DND-41 (cell line): Measurements from ENCODE around the gene PCDHGA1.

Experiments
- ATAC-seq: fragments of 200-7000 bp; cut with Tn5 transposase; 3 replicates; pipeline ENCODE4 v1.9.1; 2021; ENCODE audit warnings: low read depth; ENCODE audit not compliant: insufficient read depth
- DNase-seq: peaks from one replicate; pipeline ENCODE4 v3.0.0-alpha.2; 2020
- H2AFZ ChIP-seq: 2 replicates; pipeline ENCODE4 v1.6.0; 2012; ENCODE audit warnings: low read depth, low read length
- H3K27ac ChIP-seq: 2 replicates; pipeline ENCODE4 v1.5.1; 2012; ENCODE audit warnings: low read length, inconsistent platforms
- H3K27me3 ChIP-seq: fragments of 200-600 bp; sonication (generic); 2 replicates; pipeline ENCODE4 v1.6.0; 2012; ENCODE audit warnings: low read length, mild to moderate bottlenecking, inconsistent platforms; ENCODE audit not compliant: insufficient read depth, poor library complexity
- H3K36me3 ChIP-seq: 2 replicates; pipeline ENCODE4 v1.5.1; 2012; ENCODE audit warnings: low read length, inconsistent platforms; ENCODE audit not compliant: insufficient read depth
- H3K4me1 ChIP-seq: 2 replicates; pipeline ENCODE4 v1.5.1; 2012; ENCODE audit warnings: mild to moderate bottlenecking, low read length; ENCODE audit not compliant: insufficient read depth
- H3K4me2 ChIP-seq: 2 replicates; pipeline ENCODE4 v1.6.0; 2012; ENCODE audit warnings: mild to moderate bottlenecking, moderate library complexity, low read length, inconsistent platforms; ENCODE audit not compliant: insufficient read depth
- H3K4me3 ChIP-seq, 2 experiments: fragments of 200-600 bp in 1 of 2; shearing (Covaris generic) in 1 of 2; 2 replicates each; pipeline ENCODE4 v1.5.1; 2012 to 2016; ENCODE audit warnings: inconsistent platforms in 2 of 2, low read length in 2 of 2, mild to moderate bottlenecking in 2 of 2, low read depth in 1 of 2, moderate library complexity in 1 of 2
- H3K79me2 ChIP-seq: 2 replicates; pipeline ENCODE4 v1.6.0; 2012; ENCODE audit warnings: low read length, inconsistent platforms; ENCODE audit not compliant: insufficient read depth
- H3K9ac ChIP-seq: 2 replicates; pipeline ENCODE4 v1.6.0; 2012; ENCODE audit warnings: low read depth, mild to moderate bottlenecking, inconsistent platforms, low read length, moderate library complexity
- H3K9me3 ChIP-seq: 2 replicates; pipeline ENCODE4 v1.5.1; 2012; ENCODE audit warnings: low read length, moderate library complexity, mild to moderate bottlenecking, inconsistent platforms; ENCODE audit not compliant: insufficient read depth, severe bottlenecking
- H4K20me1 ChIP-seq: 2 replicates; pipeline ENCODE4 v1.6.0; 2012; ENCODE audit warnings: low read length; ENCODE audit not compliant: insufficient read depth
- EZH2 ChIP-seq: IDR thresholded peaks from 3 replicates; pipeline ENCODE4 v1.6.1; 2012; ENCODE audit warnings: borderline replicate concordance, low read depth, mild to moderate bottlenecking, moderate library complexity, low read length, inconsistent platforms; ENCODE audit not compliant: severe bottlenecking
- TF ChIP-seq, protein P1 (sequence below): IDR thresholded peaks from 2 replicates; pipeline ENCODE4 v1.5.1; 2012; ENCODE audit warnings: borderline replicate concordance, low read length, moderate library complexity, mild to moderate bottlenecking; ENCODE audit not compliant: poor library complexity, severe bottlenecking; ENCODE audit errors: extremely low read depth

PCDHGA1 gene

DNA sequence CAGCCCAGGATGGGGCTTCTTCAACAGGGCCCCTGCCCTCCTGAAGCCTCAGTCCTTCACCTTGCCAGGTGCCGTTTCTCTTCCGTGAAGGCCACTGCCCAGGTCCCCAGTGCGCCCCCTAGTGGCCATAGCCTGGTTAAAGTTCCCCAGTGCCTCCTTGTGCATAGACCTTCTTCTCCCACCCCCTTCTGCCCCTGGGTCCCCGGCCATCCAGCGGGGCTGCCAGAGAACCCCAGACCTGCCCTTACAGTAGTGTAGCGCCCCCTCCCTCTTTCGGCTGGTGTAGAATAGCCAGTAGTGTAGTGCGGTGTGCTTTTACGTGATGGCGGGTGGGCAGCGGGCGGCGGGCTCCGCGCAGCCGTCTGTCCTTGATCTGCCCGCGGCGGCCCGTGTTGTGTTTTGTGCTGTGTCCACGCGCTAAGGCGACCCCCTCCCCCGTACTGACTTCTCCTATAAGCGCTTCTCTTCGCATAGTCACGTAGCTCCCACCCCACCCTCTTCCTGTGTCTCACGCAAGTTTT is 182.1 kb downstream of the PCDHGA1 start:
- no peak overlapping the region for H3K4me3 ChIP-seq
- H3K4me1 ChIP-seq = no peaks in the 10 kb centered on the region
- no peaks in the 10 kb centered on the region for H3K79me2 ChIP-seq
- H3K9ac ChIP-seq = no peak overlapping the region
- H2AFZ ChIP-seq = no peak overlapping the region
- no peak overlapping the region for H3K4me2 ChIP-seq
- peak; percentile 51 for ATAC-seq
- H3K27me3 ChIP-seq = no peaks in the 10 kb centered on the region
- peak; percentile 56 for DNase-seq
- H3K36me3 ChIP-seq = peaks cover 50% of the 10 kb centered on the region
- TF ChIP-seq EZH2 = no peak
- TF ChIP-seq, protein P1, sequence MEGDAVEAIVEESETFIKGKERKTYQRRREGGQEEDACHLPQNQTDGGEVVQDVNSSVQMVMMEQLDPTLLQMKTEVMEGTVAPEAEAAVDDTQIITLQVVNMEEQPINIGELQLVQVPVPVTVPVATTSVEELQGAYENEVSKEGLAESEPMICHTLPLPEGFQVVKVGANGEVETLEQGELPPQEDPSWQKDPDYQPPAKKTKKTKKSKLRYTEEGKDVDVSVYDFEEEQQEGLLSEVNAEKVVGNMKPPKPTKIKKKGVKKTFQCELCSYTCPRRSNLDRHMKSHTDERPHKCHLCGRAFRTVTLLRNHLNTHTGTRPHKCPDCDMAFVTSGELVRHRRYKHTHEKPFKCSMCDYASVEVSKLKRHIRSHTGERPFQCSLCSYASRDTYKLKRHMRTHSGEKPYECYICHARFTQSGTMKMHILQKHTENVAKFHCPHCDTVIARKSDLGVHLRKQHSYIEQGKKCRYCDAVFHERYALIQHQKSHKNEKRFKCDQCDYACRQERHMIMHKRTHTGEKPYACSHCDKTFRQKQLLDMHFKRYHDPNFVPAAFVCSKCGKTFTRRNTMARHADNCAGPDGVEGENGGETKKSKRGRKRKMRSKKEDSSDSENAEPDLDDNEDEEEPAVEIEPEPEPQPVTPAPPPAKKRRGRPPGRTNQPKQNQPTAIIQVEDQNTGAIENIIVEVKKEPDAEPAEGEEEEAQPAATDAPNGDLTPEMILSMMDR = peak; percentile 81
- no peaks in the 10 kb centered on the region for H3K9me3 ChIP-seq
- H4K20me1 ChIP-seq = peaks cover 2% of the 10 kb centered on the region; the same call in 1 of the 2 replicates
- H3K27ac ChIP-seq = no peak overlapping the region

DNA sequence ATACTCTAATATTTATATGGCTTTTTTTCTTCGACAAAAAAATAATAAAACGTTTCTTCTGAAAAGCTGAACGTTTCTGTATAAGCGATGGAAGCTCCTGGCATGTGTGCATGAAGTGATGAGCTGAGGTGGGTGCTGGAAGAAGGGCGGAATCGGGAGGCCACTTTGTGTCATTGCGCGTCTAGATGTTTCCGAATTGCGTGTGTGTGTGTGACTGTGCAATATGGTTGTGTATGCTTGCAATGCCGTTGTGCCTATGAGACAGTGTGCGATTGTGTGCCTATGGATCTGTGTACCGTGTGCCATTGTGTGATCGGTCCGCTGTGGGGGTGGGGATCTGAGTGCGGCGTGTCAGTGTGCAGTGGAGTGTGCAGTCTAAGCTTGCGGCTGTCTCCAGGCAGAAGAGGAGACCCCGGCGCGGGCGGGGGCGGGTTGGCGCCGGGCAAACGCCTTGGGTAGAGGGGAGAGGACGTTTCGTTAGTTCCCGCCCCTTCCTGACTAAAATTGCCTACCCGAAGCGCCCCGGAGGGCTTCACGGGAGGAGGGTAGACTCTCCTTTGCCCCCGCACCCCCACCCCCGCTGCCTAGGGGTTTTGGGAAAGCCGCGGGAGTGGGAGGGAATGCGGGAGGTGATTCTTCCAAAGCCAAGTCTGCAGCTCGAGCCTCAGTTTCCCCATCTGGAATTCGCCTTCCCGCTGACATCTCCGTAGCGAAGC is 182.8 kb downstream of the PCDHGA1 start:
- Histone ChIP-seq H3K79me2 (no peaks in the 10 kb centered on the region), H4K20me1 (peaks cover 2% of the 10 kb centered on the region; the same call in 1 of the 2 replicates), H3K27me3 (no peaks in the 10 kb centered on the region), H3K4me1 (no peaks in the 10 kb centered on the region), H3K9ac (no peak overlapping the region), H3K4me2 (no peak overlapping the region), H3K4me3 (no peak overlapping the region), H3K9me3 (no peaks in the 10 kb centered on the region), H3K36me3 (peaks cover 57% of the 10 kb centered on the region), H3K27ac (no peak overlapping the region), H2AFZ (no peak overlapping the region)
- TF ChIP-seq EZH2 = no peak
- no peak for DNase-seq
- ATAC-seq = no peak

DNA sequence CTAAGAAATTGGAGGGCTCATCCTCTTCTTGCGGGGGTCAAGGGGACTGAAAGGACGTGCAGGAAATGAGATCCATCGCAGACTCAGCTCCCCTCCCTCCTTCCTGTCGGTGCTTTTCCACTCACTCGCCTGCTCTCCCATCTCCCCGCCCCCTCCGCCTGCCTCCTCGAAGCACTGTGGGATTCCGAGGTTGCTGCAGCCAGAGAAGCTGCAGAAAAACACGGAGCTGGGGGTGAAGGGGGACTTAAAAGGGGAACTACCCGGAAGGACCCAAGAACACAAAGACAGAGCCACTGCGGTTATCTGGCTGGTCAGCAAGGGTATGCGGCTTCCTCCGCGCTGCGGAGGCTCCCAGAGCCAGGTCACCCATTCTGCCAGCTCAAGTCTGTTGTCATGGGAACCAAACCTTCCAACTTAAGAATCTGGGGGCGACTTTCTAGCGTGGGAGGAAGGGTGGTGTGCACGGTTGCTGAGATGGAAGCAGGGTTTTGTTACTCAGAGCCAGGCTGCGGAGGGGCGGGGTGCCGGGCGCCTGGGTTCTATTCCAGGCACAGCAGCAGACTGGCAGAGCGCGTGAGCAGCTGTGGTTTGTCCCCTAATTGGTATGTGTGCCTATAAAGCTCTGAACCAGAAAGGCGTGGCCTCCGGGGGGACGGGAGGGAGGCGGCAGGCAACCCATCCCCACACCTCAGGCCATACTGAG is 183.5 kb downstream of the PCDHGA1 start:
- H3K27ac ChIP-seq = no peak overlapping the region
- no peaks in the 10 kb centered on the region for H3K79me2 ChIP-seq
- no peak for DNase-seq
- no peaks in the 10 kb centered on the region for H3K4me1 ChIP-seq
- ATAC-seq = no peak
- H3K36me3 ChIP-seq = peaks cover 64% of the 10 kb centered on the region
- H3K4me2 ChIP-seq = no peak overlapping the region
- H3K4me3 ChIP-seq = no peak overlapping the region
- no peak overlapping the region for H3K9ac ChIP-seq
- TF ChIP-seq, protein P1 = no peak
- TF ChIP-seq EZH2 = no peak
- H3K9me3 ChIP-seq = no peaks in the 10 kb centered on the region
- no peaks in the 10 kb centered on the region for H3K27me3 ChIP-seq
- peaks cover 2% of the 10 kb centered on the region; the same call in 1 of the 2 replicates for H4K20me1 ChIP-seq
- H2AFZ ChIP-seq = no peak overlapping the region
